HG03175 (cell line): ENCODE results near the gene LAMA1.
"Not testable (repeated sequence)": the region's sequence is repeated elsewhere in the genome, so short reads cannot be mapped to it uniquely, and the experiment has no call there.

Experiments
- ATAC-seq: cut with Tn5 transposase; IDR thresholded peaks from one replicate; pipeline ENCODE4 v1.9.1; 2021; ENCODE audit warnings: mild to moderate bottlenecking, moderate library complexity; ENCODE audit not compliant: unreplicated experiment

LAMA1 gene

GRCh38 chr18:6955304-6955703, 162.3 kb downstream of the LAMA1 start:
- no peak for ATAC-seq

DNA sequence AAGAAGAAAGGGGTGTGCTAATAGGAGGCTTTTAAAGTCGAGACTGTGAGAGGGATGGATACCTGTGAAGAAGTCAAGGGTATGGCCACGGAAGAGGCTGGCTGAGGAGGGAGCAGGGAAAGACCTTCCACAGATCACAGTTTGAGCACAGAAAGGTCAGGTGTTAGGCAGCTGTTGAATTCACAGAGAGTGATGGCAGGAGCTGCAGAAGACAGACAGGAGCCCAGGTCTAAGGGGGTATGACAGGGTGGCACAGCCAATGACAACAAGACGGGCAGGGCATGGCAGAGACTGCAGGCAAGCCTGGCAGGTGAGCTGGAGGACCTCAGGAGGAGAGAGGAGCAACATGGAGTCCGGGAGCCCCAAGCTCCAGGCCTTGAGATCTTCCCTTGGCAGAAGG, 163.1 kb downstream of the LAMA1 start:
- ATAC-seq = no peak

DNA sequence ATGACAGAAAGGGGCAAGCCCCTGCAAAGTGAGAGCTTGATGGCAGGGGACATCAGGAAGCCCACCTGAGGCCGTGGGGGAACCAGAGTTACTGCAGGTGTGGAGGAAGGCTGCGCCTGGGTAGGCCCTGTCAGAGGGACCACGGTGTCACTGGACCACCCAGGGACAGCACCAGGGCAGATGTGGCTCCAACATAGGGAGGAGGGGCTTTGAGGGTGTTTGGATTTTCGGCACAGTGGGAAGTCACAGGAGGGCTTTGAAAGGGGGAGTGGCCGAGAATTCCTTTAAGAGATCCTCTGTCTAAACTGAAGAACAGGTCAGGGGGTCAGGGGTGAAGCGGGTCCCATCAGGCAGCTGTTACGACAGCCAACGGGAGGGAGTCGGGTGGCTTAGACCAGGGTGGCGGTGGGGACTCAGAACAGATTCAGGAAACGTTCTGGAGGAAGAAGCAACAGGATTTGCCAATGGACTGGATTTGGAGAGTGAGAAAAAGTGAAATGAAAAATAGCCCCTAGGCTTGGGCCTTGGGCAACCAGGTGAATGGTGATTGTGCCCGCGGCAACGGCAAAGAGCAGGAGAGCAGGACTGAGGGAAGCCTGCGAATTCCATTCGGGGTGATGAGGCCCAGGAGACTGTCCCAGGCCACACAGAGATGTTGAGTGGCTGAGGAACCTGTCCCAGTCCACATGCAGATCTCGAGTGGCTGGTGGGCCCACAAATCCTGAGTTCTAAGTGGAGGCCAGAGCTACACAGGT, 166.1 kb downstream of the LAMA1 start:
- no peak for ATAC-seq

DNA sequence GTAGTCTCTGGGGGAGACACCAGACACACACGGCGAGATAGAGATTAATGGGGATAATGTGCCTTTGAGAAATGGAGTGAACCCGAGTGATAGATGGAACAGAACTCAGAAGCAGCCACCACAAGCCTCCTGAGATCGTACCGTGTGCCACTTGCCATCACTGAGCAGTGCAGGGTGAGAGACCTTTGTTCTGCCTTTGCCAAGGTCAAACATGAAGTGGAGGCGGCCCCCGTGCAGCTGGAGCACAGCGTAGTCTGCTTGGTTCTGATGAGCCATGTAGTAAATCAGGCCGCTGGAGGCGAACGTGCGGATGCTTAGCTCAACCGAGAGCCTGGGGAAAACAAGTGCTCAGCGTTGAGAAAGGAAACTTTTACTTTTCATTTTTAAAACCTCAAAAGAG, 167.0 kb downstream of the LAMA1 start:
- ATAC-seq = no peak

GRCh38 chr18:6949800-6950586, 167.6 kb downstream of the LAMA1 start:
- ATAC-seq = no peak

DNA sequence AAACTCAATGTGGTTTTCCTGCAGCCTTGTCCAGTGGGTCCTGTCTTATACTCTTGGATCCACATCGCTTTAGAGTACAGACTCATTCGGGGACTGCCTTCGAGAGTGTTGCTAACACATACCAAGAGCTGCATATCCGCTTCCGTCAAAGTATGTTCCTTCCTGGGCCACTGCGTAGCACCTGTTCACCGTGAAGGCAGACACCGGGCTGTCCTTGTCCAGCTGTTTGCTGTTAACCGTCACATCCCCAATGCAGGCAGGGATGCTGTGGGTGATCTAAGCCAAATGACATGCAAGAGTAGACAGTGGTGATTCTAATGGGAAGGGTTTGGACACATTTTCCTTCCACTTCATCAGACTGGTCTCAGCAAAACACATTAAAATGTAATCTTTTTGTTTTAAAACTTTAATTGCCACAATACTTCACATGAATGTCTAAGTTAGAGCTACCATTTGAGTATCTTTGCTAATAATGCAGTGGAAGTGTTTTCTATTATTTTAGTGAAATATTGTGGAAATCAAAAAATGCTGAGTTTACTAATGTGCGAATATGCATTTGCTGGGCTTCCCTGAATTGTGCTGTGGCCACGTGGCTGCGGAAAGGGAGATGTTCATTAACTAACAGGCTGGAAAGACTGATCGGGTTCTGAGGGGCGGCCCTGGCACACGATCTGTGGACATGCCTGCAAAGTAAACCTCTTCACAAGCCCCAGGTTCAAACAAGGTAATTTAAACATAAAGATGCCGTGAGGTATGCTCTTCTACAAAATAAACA, 169.1 kb downstream of the LAMA1 start:
- ATAC-seq = no peak

- no peak for ATAC-seq
Measured at GRCh38 chr18:6947338-6948030, 170.1 kb downstream of the LAMA1 start.

DNA sequence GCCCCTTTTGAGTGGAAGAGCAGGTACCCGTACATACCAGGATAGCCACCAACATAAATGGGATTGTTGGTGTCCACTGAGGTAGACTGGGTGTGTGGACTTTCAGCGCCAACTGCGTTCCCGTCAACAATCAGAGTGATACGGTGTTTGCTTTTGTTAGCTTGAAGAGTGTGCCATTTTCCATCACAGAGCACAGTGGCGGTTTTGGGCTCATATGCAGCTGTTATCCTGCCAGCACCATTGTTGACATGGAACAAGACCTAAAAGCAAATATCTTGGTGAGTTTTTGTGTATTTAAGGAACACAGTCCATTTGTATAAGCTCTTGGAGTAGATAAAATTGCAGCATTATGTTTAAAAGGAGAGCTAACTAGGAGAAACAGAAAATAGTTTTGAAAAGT, 174.5 kb downstream of the LAMA1 start:
- no peak for ATAC-seq

- no peak for ATAC-seq
Measured at GRCh38 chr18:6942742-6943141, 174.9 kb downstream of the LAMA1 start.

GRCh38 chr18:6941996-6942395, 175.6 kb downstream of the LAMA1 start:
- ATAC-seq = no peak

DNA sequence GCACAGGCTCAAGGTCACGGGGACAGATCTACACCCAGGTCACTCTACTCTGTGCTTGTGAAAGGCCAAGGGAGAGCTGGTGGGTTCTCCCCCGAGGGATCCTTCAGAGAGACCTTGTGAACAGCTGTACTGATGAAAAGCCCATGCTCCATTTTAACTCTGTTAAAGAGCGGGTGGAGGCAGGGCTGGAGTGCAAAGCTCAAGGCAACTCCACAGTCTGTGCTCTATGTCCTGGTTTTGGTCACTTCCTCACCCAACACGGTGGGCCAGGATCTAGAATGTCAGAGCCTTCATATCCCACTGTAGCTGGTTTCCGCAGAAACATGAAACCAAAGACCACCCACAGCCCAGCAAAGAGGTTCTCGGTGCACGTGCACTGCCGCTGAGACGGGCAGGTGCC, 177.1 kb downstream of the LAMA1 start:
- ATAC-seq = no peak

DNA sequence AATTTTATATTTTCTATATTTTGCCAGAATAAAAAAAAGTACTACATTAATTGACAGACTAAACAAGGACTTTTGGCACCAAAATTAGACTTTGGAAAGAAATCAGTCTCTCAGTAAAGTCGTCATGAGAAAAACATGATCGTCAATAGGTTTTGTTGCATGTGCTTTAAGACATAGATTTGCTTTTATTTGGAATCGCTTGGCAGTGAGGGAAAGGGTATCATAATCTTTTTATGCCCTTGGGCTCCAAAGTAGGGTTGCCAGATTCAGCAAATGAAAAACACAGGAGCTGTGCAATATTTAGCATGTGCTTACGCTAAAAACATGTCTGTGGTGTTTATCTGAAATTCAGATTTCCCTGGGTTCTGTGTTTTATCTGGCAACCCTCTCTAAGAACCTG, 177.6 kb downstream of the LAMA1 start:
- ATAC-seq = no peak

DNA sequence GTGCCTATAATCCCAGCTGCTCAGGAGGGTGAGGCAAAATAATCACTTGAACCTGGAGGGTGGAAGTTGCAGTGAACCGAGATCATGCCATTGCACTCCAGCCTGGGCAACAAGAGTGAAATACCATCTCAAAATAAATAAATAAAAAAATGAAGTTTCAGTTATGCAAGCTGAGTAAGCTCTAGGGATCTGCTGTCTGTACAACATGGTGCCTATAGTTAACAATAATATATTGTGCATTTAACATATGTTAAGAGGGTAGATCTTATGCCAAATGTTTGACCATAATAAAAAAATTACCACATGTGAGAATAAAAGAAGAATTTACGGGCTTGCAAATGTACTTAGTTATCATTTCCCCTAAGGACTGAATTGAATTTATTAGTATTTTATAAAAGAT, 179.2 kb downstream of the LAMA1 start:
- not testable (repeated sequence) for ATAC-seq

DNA sequence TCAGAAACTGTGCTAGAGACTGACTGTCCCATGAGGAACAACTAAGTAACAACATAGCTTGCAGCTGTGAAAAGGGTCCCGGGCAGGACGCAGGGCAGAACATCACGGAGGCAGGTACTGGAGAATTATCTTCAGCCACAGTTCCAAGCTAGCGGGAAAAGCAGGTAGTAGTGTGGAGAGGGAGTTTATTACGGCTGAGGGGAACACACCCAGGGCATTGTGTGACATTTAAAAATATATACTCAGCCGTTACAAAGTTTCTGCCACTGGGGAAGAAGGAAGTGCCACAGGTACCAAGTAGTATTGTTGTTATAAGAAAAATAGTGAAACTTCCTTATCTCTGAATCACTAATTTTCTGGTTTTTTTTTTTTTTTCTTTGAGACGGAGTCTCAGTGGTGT, 179.6 kb downstream of the LAMA1 start:
- no peak for ATAC-seq

GRCh38 chr18:6934859-6935258, 182.7 kb downstream of the LAMA1 start:
- no peak for ATAC-seq

GRCh38 chr18:6929370-6930102, 188.1 kb downstream of the LAMA1 start:
- no peak for ATAC-seq

DNA sequence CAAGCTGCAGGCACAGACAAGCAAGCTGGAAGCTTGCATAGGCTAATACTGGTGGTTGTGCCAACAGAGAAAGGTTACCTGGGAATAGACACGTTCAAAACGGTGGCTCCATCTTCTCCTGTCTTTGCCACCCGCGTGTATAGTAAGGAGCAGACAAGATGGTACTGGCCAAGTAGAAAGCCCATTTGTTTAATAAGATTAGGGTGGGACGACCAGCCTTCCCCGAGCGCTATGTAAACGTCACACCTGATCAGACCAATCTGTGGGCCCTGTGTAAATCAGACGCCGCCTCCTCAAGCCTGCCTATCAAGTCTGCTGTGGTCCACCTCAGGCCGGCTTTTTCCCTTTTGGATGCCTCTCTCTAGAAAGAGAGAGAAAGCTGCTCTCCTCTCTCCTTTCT, 189.2 kb downstream of the LAMA1 start:
- no peak for ATAC-seq

GRCh38 chr18:6927153-6927552, 190.4 kb downstream of the LAMA1 start:
- no peak for ATAC-seq

- no peak for ATAC-seq
Measured at GRCh38 chr18:6923220-6923619, 194.4 kb downstream of the LAMA1 start.

GRCh38 chr18:6921571-6921970, 196.0 kb downstream of the LAMA1 start:
- no peak for ATAC-seq
